Hindlimb muscle (tissue), 1 donor: ENCODE data around the gene BPIFB4. TPM values are rescaled to one million over a fixed set of nuclear protein-coding genes. Genes with fewer than 3 reads are reported as not detected.

Experiments
- polyA plus RNA-seq: library from polyadenylated mRNA; unstranded; fragments of 120-200 nt; gene quantifications from one replicate; pipeline ENCODE4 v1.2.1, GENCODE V29; 2013; ENCODE audit not compliant: insufficient read length

The BPIFB4 gene
- polyA plus RNA-seq, 1 donor, result 0.23 TPM

Other genes with a start within 250 kb of the BPIFB4 start
- 0.15 TPM for gene EFCAB8, start 220.7 kb upstream of the BPIFB4 start, polyA plus RNA-seq
- gene SUN5, start 75.2 kb upstream of the BPIFB4 start, polyA plus RNA-seq, result not detected
- not detected for gene BPIFB2, start 71.9 kb upstream of the BPIFB4 start, polyA plus RNA-seq
- gene BPIFB6, start 48.0 kb upstream of the BPIFB4 start, polyA plus RNA-seq, result not detected
- gene BPIFB3, start 25.7 kb upstream of the BPIFB4 start, polyA plus RNA-seq, result not detected
- not detected for gene BPIFA2, start 88.5 kb downstream of the BPIFB4 start, polyA plus RNA-seq
- gene BPIFA3, start 137.7 kb downstream of the BPIFB4 start, polyA plus RNA-seq, result not detected
- not detected for gene BPIFA1, start 156.4 kb downstream of the BPIFB4 start, polyA plus RNA-seq
- not detected for gene BPIFB1, start 203.6 kb downstream of the BPIFB4 start, polyA plus RNA-seq